Activated CD8-positive, alpha-beta memory T cell treated with anti-CD3 and anti-CD28 coated beads, Interleukin-2, amount 10 ng/mL, durations not matched to agents 7 days and 5 days (primary cell): ENCODE measurements around the gene RAX2. TPM values are rescaled to one million over a fixed set of nuclear protein-coding genes. Genes with fewer than 3 reads are reported as not detected.
"Not testable (repeated sequence)": the region's sequence is repeated elsewhere in the genome, so short reads cannot be mapped to it uniquely, and the experiment has no call there.

Experiments used
- ATAC-seq: fragments of 150-1000 bp; cut with Tn5 transposase; one replicate; pipeline ENCODE4 v1.10.0; 2021; ENCODE audit warnings: moderate library complexity
- CTCF ChIA-PET: fragments of 350-600 bp; sonication (Branson Sonifier 250); formaldehyde crosslinking; loops from one replicate; lab custom pipeline; 2021; ENCODE audit warnings: antibody characterized with exemption; lab: Charles Lee
- DNase-seq: peaks from one replicate; pipeline ENCODE4 v3.0.0-alpha.2; 2020
- H3K27ac Mint-ChIP-seq: one replicate; pipeline ENCODE4 v1.8.0; 2021; ENCODE audit warnings: mild to moderate bottlenecking, mixed read lengths
- H3K27me3 Mint-ChIP-seq: one replicate; pipeline ENCODE4 v1.8.0; 2021; ENCODE audit warnings: mixed read lengths
- H3K36me3 Mint-ChIP-seq: one replicate; pipeline ENCODE4 v1.8.0; 2021; ENCODE audit warnings: mild to moderate bottlenecking, mixed read lengths
- H3K4me1 Mint-ChIP-seq: one replicate; pipeline ENCODE4 v1.8.0; 2021; ENCODE audit warnings: mixed read lengths
- H3K4me3 Mint-ChIP-seq: one replicate; pipeline ENCODE4 v1.8.0; 2021; ENCODE audit warnings: mild to moderate bottlenecking, moderate library complexity, mixed read lengths
- H3K9me3 Mint-ChIP-seq: one replicate; pipeline ENCODE4 v1.8.0; 2022; ENCODE audit warnings: low read depth, mixed read lengths
- total RNA-seq, 2 experiments: library from RNA; stranded (reverse); gene quantifications; one replicate each; pipeline ENCODE4 v1.2.3, GENCODE V29; 2021

RAX2 gene
- total RNA-seq, 2 experiments from 2014 or later: not detected

DNA sequence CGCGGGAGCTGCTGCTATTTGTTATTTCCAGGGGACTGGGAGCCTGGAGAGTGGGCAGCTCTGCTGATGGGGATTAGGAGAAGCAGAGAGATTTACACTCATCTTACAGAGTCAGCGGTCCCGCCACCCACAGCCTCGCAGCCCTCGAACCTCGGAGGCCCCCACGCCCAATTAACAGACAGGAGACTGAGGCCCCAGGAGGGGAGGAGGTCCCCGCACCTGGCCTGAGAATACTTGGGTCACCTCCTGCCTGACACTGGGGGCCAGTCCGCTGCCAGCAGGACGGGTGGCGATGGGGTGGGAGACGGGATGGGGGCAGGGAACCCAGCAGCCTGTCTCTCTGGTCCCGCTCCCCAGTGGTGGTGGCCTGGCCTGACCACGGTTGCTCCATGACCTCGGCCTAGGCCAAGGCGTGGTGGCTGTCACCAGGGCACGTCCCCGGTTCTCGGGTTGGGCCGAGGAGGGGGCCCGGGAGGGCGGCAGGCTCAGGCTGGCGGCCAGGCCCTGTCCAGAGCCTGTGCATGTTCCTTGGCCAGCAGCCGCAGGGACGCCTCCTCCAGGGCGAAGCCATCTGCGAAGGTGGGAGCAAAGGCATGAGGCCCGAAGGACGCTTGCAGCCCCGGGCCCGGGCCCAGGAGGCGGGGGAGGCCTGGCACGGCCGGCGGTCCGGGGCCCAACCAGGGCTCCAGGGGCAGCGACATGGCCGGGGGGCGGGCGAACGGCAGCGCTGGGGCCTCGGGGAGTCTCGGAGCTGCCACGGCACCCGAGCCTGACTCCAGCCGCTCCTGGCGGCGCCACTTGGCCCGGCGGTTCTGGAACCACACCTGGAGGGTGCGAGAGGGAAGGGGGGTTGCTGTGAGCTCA, 1.7 kb downstream of the RAX2 start:
- Mint-ChIP-seq H3K4me3 (no peak overlapping the region), H3K27me3 (no peaks in the 10 kb centered on the region), H3K4me1 (peaks cover 24% of the 10 kb centered on the region), H3K27ac (no peak overlapping the region), H3K36me3 (peaks cover 9% of the 10 kb centered on the region), H3K9me3 (no peaks in the 10 kb centered on the region)
- ATAC-seq (no peak), DNase-seq (no peak)
- CTCF ChIA-PET: interaction anchor here (0.6 to 1.2 kb wide), 2 partner anchors 52 to 192 kb away, joined by 3 to 4 read pairs; no protein-coding TSS in a partner anchor

DNA sequence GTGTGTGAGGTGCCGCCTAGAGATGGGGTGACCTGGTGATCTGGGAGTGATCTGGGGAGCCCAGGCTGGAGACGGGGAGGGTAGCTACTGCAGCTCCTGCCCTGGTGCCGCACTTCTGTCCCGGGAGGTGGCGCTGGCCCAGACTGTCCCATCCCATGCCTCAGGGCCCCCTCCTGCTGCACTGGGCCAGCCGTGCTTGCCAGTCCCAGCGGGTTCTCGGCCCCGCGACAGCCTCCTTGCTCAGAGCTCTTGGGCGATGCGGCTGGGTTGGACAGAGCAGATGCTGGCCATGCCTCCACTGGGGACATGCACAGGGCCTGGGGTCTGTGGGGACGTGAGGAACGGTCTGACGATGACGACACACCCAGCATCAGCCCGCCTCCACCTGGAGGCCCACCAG, 2.5 kb downstream of the RAX2 start:
- no peak for DNase-seq
- peaks cover 24% of the 10 kb centered on the region for H3K4me1 Mint-ChIP-seq
- ATAC-seq: no peak
- H3K27ac Mint-ChIP-seq: no peak overlapping the region
- H3K27me3 Mint-ChIP-seq: no peaks in the 10 kb centered on the region
- H3K4me3 Mint-ChIP-seq: no peak overlapping the region
- CTCF ChIA-PET: interaction anchor here (0.6 to 1.2 kb wide), 2 partner anchors 52 to 193 kb away, joined by 3 to 4 read pairs; no protein-coding TSS in a partner anchor
- peaks cover 9% of the 10 kb centered on the region for H3K36me3 Mint-ChIP-seq
- no peaks in the 10 kb centered on the region for H3K9me3 Mint-ChIP-seq

DNA sequence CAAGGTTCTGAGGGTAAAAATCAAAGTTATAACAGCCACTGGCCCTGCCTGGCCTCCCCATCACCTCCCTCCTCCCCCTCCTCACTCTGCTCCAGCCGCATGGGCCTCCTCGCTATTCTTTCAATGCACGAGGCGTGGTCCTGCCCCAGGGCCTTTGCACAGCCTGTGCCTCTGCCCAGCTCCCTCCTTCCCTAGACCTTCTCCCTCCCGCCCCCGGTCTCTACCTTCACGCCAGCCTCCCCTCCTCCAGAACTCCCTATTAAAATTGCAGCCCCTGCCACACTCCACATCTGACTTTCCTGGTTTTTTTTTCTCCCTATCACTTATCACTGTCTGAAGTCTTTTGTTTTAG, 3.3 kb downstream of the RAX2 start:
- H3K27me3 Mint-ChIP-seq: no peaks in the 10 kb centered on the region
- CTCF ChIA-PET: no interaction called here
- DNase-seq (no peak), ATAC-seq (no peak)
- peaks cover 9% of the 10 kb centered on the region for H3K36me3 Mint-ChIP-seq
- peaks cover 24% of the 10 kb centered on the region for H3K4me1 Mint-ChIP-seq
- no peak overlapping the region for H3K4me3 Mint-ChIP-seq
- H3K9me3 Mint-ChIP-seq: no peaks in the 10 kb centered on the region
- peak overlapping the region; percentile 56 for H3K27ac Mint-ChIP-seq

- H3K4me1 Mint-ChIP-seq: peaks cover 26% of the 10 kb centered on the region
- no peaks in the 10 kb centered on the region for H3K27me3 Mint-ChIP-seq
- H3K9me3 Mint-ChIP-seq: no peaks in the 10 kb centered on the region
- H3K27ac Mint-ChIP-seq: no peak overlapping the region
- DNase-seq (no peak), ATAC-seq (no peak)
- peaks cover 9% of the 10 kb centered on the region for H3K36me3 Mint-ChIP-seq
- H3K4me3 Mint-ChIP-seq: no peak overlapping the region
- CTCF ChIA-PET: interaction anchor here (1.2 kb wide), 2 partner anchors 12 to 14 kb away, joined by 3 read pairs; no protein-coding TSS in a partner anchor
Observed at GRCh38 chr19:3768015-3768747, 3.8 kb downstream of the RAX2 start.

GRCh38 chr19:3767050-3767449, 5.0 kb downstream of the RAX2 start:
- DNase-seq (no peak), ATAC-seq (no peak)
- Mint-ChIP-seq H3K4me1 (peaks cover 28% of the 10 kb centered on the region), H3K27me3 (peaks cover 3% of the 10 kb centered on the region), H3K9me3 (no peaks in the 10 kb centered on the region), H3K36me3 (peaks cover 9% of the 10 kb centered on the region), H3K27ac (peak overlapping the region; percentile 92), H3K4me3 (peak overlapping the region; percentile 45)
- CTCF ChIA-PET: interaction anchor here (1.2 kb wide), 2 partner anchors 13 to 15 kb away, joined by 3 read pairs; no protein-coding TSS in a partner anchor

GRCh38 chr19:3766520-3766919, 5.5 kb downstream of the RAX2 start:
- DNase-seq (peak; percentile 66), ATAC-seq (no peak)
- H3K9me3 Mint-ChIP-seq: no peaks in the 10 kb centered on the region
- H3K4me1 Mint-ChIP-seq: peaks cover 33% of the 10 kb centered on the region
- peak overlapping the region; percentile 45 for H3K4me3 Mint-ChIP-seq
- CTCF ChIA-PET: interaction anchor here (1.2 kb wide), 1 partner anchor 15 kb away, joined by 3 read pairs; no protein-coding TSS in a partner anchor
- H3K36me3 Mint-ChIP-seq: peaks cover 9% of the 10 kb centered on the region
- peak overlapping the region; percentile 92 for H3K27ac Mint-ChIP-seq
- H3K27me3 Mint-ChIP-seq: peaks cover 3% of the 10 kb centered on the region

GRCh38 chr19:3765757-3766156, 6.3 kb downstream of the RAX2 start:
- H3K9me3 Mint-ChIP-seq, H3K4me3 Mint-ChIP-seq, DNase-seq, CTCF ChIA-PET, H3K27me3 Mint-ChIP-seq, H3K36me3 Mint-ChIP-seq, ATAC-seq: not testable (repeated sequence)
- H3K4me1 Mint-ChIP-seq: peaks cover 34% of the 10 kb centered on the region
- H3K27ac Mint-ChIP-seq: peak overlapping the region; percentile 92

- no peak for DNase-seq
- no peak overlapping the region for H3K4me3 Mint-ChIP-seq
- H3K4me1 Mint-ChIP-seq: peaks cover 38% of the 10 kb centered on the region
- CTCF ChIA-PET: no interaction called here
- peaks cover 3% of the 10 kb centered on the region for H3K27me3 Mint-ChIP-seq
- H3K36me3 Mint-ChIP-seq: peaks cover 9% of the 10 kb centered on the region
- H3K27ac Mint-ChIP-seq: no peak overlapping the region
- no peak for ATAC-seq
- no peaks in the 10 kb centered on the region for H3K9me3 Mint-ChIP-seq
Observed at GRCh38 chr19:3765121-3765520, 6.9 kb downstream of the RAX2 start.

DNA sequence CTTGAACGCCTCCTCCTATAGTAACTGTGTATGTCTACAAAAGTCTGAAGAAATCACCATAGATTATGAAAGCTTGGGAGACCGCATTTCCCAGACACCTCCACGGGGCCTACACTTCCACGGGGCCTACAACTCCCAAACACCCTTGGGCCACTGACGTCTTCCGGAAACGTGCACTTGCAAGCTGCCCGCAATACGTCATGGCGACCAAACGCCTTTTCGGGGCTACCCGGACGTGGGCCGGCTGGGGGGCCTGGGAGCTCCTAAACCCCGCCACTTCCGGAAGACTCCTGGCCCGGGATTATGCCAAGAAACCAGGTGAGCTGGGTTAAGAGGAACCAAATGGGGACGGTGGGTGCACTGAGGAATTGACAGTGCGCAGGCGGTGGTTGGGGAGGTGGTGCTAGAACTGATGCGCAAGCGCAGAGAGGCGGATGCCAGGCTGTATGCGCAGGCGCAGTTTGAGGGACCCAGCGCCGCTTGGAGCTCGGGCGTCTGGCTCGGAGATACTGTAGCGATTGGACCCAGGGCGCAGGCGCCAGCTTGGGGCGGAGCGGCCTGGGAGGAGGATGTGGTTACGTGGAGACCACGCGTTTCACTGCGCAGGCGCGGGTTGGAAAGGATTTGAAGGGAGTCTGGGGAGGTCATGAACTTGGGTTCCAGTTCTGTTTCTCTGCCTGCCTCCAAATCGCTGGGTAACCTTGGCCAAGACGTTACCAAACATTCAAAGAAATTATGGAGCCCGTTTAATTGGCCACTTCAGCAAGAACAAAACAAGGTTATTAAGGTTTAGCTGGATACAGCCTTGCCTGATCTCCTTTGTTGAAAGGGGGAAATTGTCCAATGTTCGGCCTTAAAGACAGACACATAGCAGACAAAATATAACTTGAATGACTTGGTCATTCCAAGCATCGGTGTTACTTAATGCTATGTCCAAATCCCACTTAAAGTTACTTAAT, 9.2 kb downstream of the RAX2 start, which contains the start of gene MRPL54:
Gene MRPL54 (plus strand): TSS at position 182 of the 959 bp plus-strand sequence. CDS start 19 bp downstream, at position 201.
- Mint-ChIP-seq H3K9me3 (no peaks in the 10 kb centered on the region), H3K4me3 (peak within 1 kb of the TSS; percentile 95), H3K27me3 (peaks cover 3% of the 10 kb centered on the region), H3K36me3 (peaks cover 6% of the 10 kb centered on the region), H3K27ac (peak within 1 kb of the TSS; percentile 100), H3K4me1 (peaks cover 41% of the 10 kb centered on the region)
- peak; percentile 86 for ATAC-seq
- CTCF ChIA-PET: interaction anchor here (0.7 to 6.9 kb wide), 34 partner anchors 10 to 812 kb away, joined by 3 to 68 read pairs (median 4); partner anchors contain the start of genes DAPK3, EEF2, RAX2 and YJU2
- peak; percentile 100 for DNase-seq

DNA sequence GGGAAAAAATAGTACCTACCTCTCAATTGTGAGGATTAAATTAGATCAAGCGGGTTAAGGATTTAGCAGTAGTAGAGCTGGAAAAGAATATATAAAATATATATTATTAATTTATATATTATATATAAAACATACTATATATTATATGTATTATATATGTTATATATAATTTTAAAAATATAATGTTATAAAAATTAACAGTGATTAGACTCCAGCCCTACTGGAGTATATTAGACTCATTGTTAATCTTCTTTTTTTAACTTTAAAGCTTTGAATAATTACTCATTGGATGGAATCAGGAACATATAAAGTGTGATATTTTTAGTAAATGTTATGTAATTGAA, 9.9 kb downstream of the RAX2 start:
- Mint-ChIP-seq H3K9me3 (no peaks in the 10 kb centered on the region), H3K27ac (peak overlapping the region; percentile 100)
- no peak for ATAC-seq

DNA sequence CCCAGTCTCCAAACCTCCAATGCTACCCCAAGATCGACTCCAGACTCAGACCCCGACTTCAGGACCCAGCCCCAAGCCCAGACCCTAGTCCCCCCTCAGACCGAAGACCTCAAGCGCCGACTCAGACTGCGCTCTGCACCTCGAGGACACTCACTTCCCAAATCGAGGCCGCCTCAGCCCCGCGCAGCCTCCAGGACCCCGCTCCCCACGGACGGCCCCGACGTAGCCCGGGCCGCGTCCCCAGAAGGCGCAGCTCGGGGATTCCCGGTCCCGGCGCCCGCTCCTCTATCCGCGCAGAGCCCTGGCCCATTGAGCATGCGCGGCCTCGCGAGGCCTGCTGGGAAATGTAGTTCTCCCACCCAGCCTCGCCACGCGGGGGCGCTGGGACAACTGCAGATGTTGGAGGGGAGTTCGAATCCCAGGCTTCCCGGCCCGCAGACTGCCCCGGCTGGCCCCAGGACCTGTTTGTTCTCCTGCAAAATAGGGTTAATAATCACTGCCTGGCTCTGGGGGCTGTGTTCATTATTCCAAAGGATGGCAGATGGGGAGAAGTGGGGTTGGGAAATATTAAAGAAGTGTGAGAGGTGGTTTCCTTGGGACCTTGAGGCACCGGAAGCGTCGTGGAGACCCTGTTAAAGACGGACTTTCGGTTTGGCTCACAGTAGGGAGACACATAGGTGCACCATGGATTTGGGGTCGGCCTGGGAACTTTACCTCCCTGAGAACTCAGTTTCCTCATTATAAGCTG, 10.5 kb downstream of the RAX2 start, which contains the start of gene APBA3:
Gene APBA3 (minus strand): TSS at position 311 of the 748 bp plus-strand sequence. CDS start 1,428 bp downstream, outside the sequence.
- Mint-ChIP-seq H3K4me3 (peak within 1 kb of the TSS; percentile 95), H3K9me3 (no peaks in the 10 kb centered on the region), H3K27ac (peak within 1 kb of the TSS; percentile 100), H3K4me1 (peaks cover 35% of the 10 kb centered on the region), H3K36me3 (peaks cover 4% of the 10 kb centered on the region), H3K27me3 (peaks cover 3% of the 10 kb centered on the region)
- CTCF ChIA-PET: interaction anchor here (0.7 to 6.9 kb wide), 22 partner anchors 9 to 726 kb away, joined by 3 to 68 read pairs (median 4); partner anchors contain the start of genes EEF2 and YJU2
- ATAC-seq (peak; percentile 60), DNase-seq (peak; percentile 97)

More for the DNA sequence above, 9.9 kb downstream of the RAX2 start:
- Mint-ChIP-seq H3K4me1 (peaks cover 39% of the 10 kb centered on the region), H3K36me3 (peaks cover 6% of the 10 kb centered on the region), H3K4me3 (peak overlapping the region; percentile 95), H3K27me3 (peaks cover 3% of the 10 kb centered on the region)
- no peak for DNase-seq
- CTCF ChIA-PET: interaction anchor here (0.7 to 6.9 kb wide), 31 partner anchors 10 to 811 kb away, joined by 3 to 68 read pairs (median 4); partner anchors contain the start of genes DAPK3, EEF2, RAX2 and YJU2
